ENCODE measurements around the gene MTFR2. TPM values are rescaled to one million over a fixed set of nuclear protein-coding genes. Genes with fewer than 3 reads are reported as not detected.

Gene MTFR2
- polyA plus RNA-seq, 1 donor (not counting 4 experiments of a cell fraction or from before 2014, with no cell fraction given) = 12.0 TPM

- Histone ChIP-seq H3K4me1 (ENCODE audit: control insufficient read depth, extremely low read depth, insufficient read depth, low read length) (no peaks in the 10 kb centered on the region), H2AFZ (ENCODE audit: control insufficient read depth, low read length) (no peak overlapping the region), H3K36me3 (ENCODE audit: control insufficient read depth in 2 of 2, extremely low read depth in 1 of 2, insufficient read depth in 2 of 2, low read length in 2 of 2) (no peaks in the 10 kb centered on the region), H3K9me3 (ENCODE audit: control insufficient read depth, low read depth, low read length) (no peaks in the 10 kb centered on the region), H3K79me2 (ENCODE audit: control insufficient read depth, insufficient read depth, low read length) (no peaks in the 10 kb centered on the region), H3K4me2 (ENCODE audit: control insufficient read depth, extremely low read depth, insufficient read depth, low read depth, low read length) (no peak overlapping the region), H4K20me1 (ENCODE audit: control insufficient read depth, extremely low read depth, insufficient read depth, low read length) (no peaks in the 10 kb centered on the region), H3K4me3 (ENCODE audit: control insufficient read depth in 2 of 3, extremely low read depth in 1 of 3, insufficient read depth in 2 of 3, low read depth in 1 of 3, low read length in 3 of 3) (no peak overlapping the region), H3K9me1 (ENCODE audit: control insufficient read depth, extremely low read depth, insufficient read depth, low read length) (no peaks in the 10 kb centered on the region), H3K27me3 (ENCODE audit: control insufficient read depth, extremely low read depth, insufficient read depth, low read length) (no peaks in the 10 kb centered on the region), H3K9ac (ENCODE audit: control insufficient read depth, extremely low read depth, insufficient read depth, low read length) (no peak overlapping the region), H3K27ac (ENCODE audit: control insufficient read depth, insufficient read depth, low read length) (no peak overlapping the region)
- TF ChIP-seq, protein P1, sequence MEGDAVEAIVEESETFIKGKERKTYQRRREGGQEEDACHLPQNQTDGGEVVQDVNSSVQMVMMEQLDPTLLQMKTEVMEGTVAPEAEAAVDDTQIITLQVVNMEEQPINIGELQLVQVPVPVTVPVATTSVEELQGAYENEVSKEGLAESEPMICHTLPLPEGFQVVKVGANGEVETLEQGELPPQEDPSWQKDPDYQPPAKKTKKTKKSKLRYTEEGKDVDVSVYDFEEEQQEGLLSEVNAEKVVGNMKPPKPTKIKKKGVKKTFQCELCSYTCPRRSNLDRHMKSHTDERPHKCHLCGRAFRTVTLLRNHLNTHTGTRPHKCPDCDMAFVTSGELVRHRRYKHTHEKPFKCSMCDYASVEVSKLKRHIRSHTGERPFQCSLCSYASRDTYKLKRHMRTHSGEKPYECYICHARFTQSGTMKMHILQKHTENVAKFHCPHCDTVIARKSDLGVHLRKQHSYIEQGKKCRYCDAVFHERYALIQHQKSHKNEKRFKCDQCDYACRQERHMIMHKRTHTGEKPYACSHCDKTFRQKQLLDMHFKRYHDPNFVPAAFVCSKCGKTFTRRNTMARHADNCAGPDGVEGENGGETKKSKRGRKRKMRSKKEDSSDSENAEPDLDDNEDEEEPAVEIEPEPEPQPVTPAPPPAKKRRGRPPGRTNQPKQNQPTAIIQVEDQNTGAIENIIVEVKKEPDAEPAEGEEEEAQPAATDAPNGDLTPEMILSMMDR (optimal IDR thresholded peaks at IDR 0.05 in 1 of 3, IDR thresholded peaks at IDR 0.05 in 1 of 3, conservative IDR thresholded peaks at IDR 0.05 in 1 of 3; ENCODE audit: extremely low read depth in 1 of 3, insufficient read depth in 2 of 3, low read length in 3 of 3) = no peak
- TF ChIP-seq EZH2 (IDR thresholded peaks at IDR 0.05; ENCODE audit: low read length) = no peak
- FAIRE-seq = no peak
- dilution Hi-C loops (cut with MboI; ENCODE audit: extremely low pct_ligation_motif_present, low sequenced_read_pairs) = no loop called here
- no peak for DNase-seq (ENCODE audit: low read depth, low spot score)
Observed at GRCh38 chr6:136216503-136217401, 33.4 kb downstream of the MTFR2 start.

GRCh38 chr6:136213853-136214252, 36.3 kb downstream of the MTFR2 start:
- Histone ChIP-seq H3K27ac (ENCODE audit: control insufficient read depth, insufficient read depth, low read length) (no peak overlapping the region), H3K27me3 (ENCODE audit: control insufficient read depth, extremely low read depth, insufficient read depth, low read length) (no peaks in the 10 kb centered on the region), H3K79me2 (ENCODE audit: control insufficient read depth, insufficient read depth, low read length) (no peaks in the 10 kb centered on the region), H4K20me1 (ENCODE audit: control insufficient read depth, extremely low read depth, insufficient read depth, low read length) (no peaks in the 10 kb centered on the region), H3K4me2 (ENCODE audit: control insufficient read depth, extremely low read depth, insufficient read depth, low read depth, low read length) (no peak overlapping the region), H3K9me3 (ENCODE audit: control insufficient read depth, low read depth, low read length) (no peaks in the 10 kb centered on the region), H3K9me1 (ENCODE audit: control insufficient read depth, extremely low read depth, insufficient read depth, low read length) (no peaks in the 10 kb centered on the region), H3K9ac (ENCODE audit: control insufficient read depth, extremely low read depth, insufficient read depth, low read length) (no peak overlapping the region), H2AFZ (ENCODE audit: control insufficient read depth, low read length) (no peak overlapping the region), H3K36me3 (ENCODE audit: control insufficient read depth in 2 of 2, extremely low read depth in 1 of 2, insufficient read depth in 2 of 2, low read length in 2 of 2) (no peaks in the 10 kb centered on the region), H3K4me1 (ENCODE audit: control insufficient read depth, extremely low read depth, insufficient read depth, low read length) (no peaks in the 10 kb centered on the region), H3K4me3 (ENCODE audit: control insufficient read depth in 2 of 3, extremely low read depth in 1 of 3, insufficient read depth in 2 of 3, low read depth in 1 of 3, low read length in 3 of 3) (no peak overlapping the region)
- dilution Hi-C loops (cut with MboI; ENCODE audit: extremely low pct_ligation_motif_present, low sequenced_read_pairs) = no loop called here
- TF ChIP-seq, protein P1 (optimal IDR thresholded peaks at IDR 0.05 in 1 of 3, IDR thresholded peaks at IDR 0.05 in 1 of 3, conservative IDR thresholded peaks at IDR 0.05 in 1 of 3; ENCODE audit: extremely low read depth in 1 of 3, insufficient read depth in 2 of 3, low read length in 3 of 3) = no peak
- TF ChIP-seq EZH2 (IDR thresholded peaks at IDR 0.05; ENCODE audit: low read length) = no peak
- FAIRE-seq (no peak), DNase-seq (ENCODE audit: low read depth, low spot score) (no peak)

Data from keratinocyte (primary cell).